GM23338 (cell line): ENCODE results near the gene NRL. TPM values are rescaled to one million over a fixed set of nuclear protein-coding genes. Genes with fewer than 3 reads are reported as not detected.

ENCODE experiments used
- ATAC-seq: fragments of 200-7000 bp; cut with Tn5 transposase; 3 replicates; pipeline ENCODE4 v1.9.1; 2020
- DNase-seq: peaks from one replicate; pipeline ENCODE4 v3.0.0-alpha.2; 2015; ENCODE audit warnings: low spot score
- H2AFZ ChIP-seq: fragments of 200-600 bp; sonication (generic); 2 replicates; pipeline ENCODE4 v1.8.0; 2016; ENCODE audit warnings: antibody characterized with exemption, mild to moderate bottlenecking, moderate library complexity
- H3F3A ChIP-seq: fragments of 200-600 bp; sonication (generic); replicated peaks from 2 replicates; pipeline ENCODE4 v1.8.0; 2017; ENCODE audit warnings: antibody characterized with exemption, mixed run types, low read depth
- H3K27ac ChIP-seq: fragments of 200-600 bp; sonication (generic); 2 replicates; pipeline ENCODE4 v1.6.1; 2016; ENCODE audit warnings: low read depth
- H3K27me3 ChIP-seq: fragments of 200-600 bp; sonication (generic); 2 replicates; pipeline ENCODE4 v1.8.0; 2016; ENCODE audit warnings: mild to moderate bottlenecking, mixed run types, moderate library complexity; ENCODE audit not compliant: insufficient read depth
- H3K36me3 ChIP-seq: fragments of 200-600 bp; sonication (generic); 2 replicates; pipeline ENCODE4 v1.8.0; 2016; ENCODE audit warnings: mild to moderate bottlenecking; ENCODE audit not compliant: insufficient read depth
- H3K4me1 ChIP-seq: fragments of 200-600 bp; sonication (generic); 2 replicates; pipeline ENCODE4 v1.8.0; 2016; ENCODE audit warnings: mild to moderate bottlenecking, moderate library complexity; ENCODE audit not compliant: insufficient read depth
- H3K4me2 ChIP-seq: fragments of 200-600 bp; sonication (generic); 2 replicates; pipeline ENCODE4 v1.7.1; 2017; ENCODE audit warnings: mixed run types
- H3K4me3 ChIP-seq: fragments of 200-600 bp; sonication (generic); 2 replicates; pipeline ENCODE4 v1.6.1; 2016; ENCODE audit warnings: mixed run types
- H3K79me2 ChIP-seq: fragments of 200-600 bp; sonication (generic); replicated peaks from 2 replicates; pipeline ENCODE4 v1.8.0; 2017; ENCODE audit warnings: mild to moderate bottlenecking; ENCODE audit not compliant: insufficient read depth
- H3K9me2 ChIP-seq: fragments of 200-600 bp; sonication (generic); 2 replicates; pipeline ENCODE4 v1.8.0; 2017; ENCODE audit not compliant: insufficient read depth
- H4K20me1 ChIP-seq: fragments of 200-600 bp; sonication (generic); replicated peaks from 2 replicates; pipeline ENCODE4 v1.8.0; 2017; ENCODE audit warnings: mild to moderate bottlenecking; ENCODE audit not compliant: insufficient read depth
- H3K27ac Mint-ChIP-seq: 2 replicates; pipeline ENCODE4 v1.8.0; 2020; ENCODE audit warnings: inconsistent platforms, mild to moderate bottlenecking, moderate library complexity, mixed read lengths
- H3K27me3 Mint-ChIP-seq: 3 replicates; pipeline ENCODE4 v1.8.0; 2022; ENCODE audit warnings: low read depth, mild to moderate bottlenecking, moderate library complexity, mixed read lengths, inconsistent platforms; ENCODE audit not compliant: insufficient read depth, poor library complexity
- H3K36me3 Mint-ChIP-seq: 3 replicates; pipeline ENCODE4 v1.8.0; 2021; ENCODE audit warnings: low read depth, mild to moderate bottlenecking, inconsistent platforms, moderate library complexity, mixed read lengths
- H3K4me1 Mint-ChIP-seq: 3 replicates; pipeline ENCODE4 v1.8.0; 2020; ENCODE audit warnings: mild to moderate bottlenecking, inconsistent platforms, mixed read lengths
- H3K4me3 Mint-ChIP-seq: 3 replicates; pipeline ENCODE4 v1.8.0; 2021; ENCODE audit warnings: moderate library complexity, mild to moderate bottlenecking, inconsistent platforms, mixed read lengths
- H3K9me3 Mint-ChIP-seq: 3 replicates; pipeline ENCODE4 v1.8.0; 2020; ENCODE audit warnings: moderate library complexity, mild to moderate bottlenecking, inconsistent platforms, mixed read lengths
- CREB1 ChIP-seq: fragments of 250-450 bp; sonication (Bioruptor Pico); IDR thresholded peaks from 2 replicates; pipeline ENCODE4 v1.5.0; 2020; ENCODE audit warnings: low read depth, mild to moderate bottlenecking, moderate library complexity
- EZH2 ChIP-seq: fragments of 200-600 bp; sonication (generic); IDR thresholded peaks from one replicate; pipeline ENCODE4 v1.8.0; 2017; ENCODE audit warnings: antibody characterized with exemption, mild to moderate bottlenecking, low read depth; ENCODE audit not compliant: unreplicated experiment
- EZH2phosphoT487 ChIP-seq: fragments of 200-600 bp; sonication (generic); IDR thresholded peaks from one replicate; pipeline ENCODE4 v1.8.1; 2018; ENCODE audit warnings: antibody characterized with exemption; ENCODE audit not compliant: unreplicated experiment
- JUNB ChIP-seq: IDR thresholded peaks from one replicate; pipeline ENCODE4 v1.6.1; 2016; ENCODE audit warnings: antibody characterized with exemption; ENCODE audit not compliant: unreplicated experiment
- NANOG ChIP-seq: IDR thresholded peaks from 2 replicates; pipeline ENCODE4 v1.6.1; 2016; ENCODE audit warnings: antibody characterized with exemption, borderline replicate concordance
- POLR2AphosphoS5 ChIP-seq: IDR thresholded peaks from 2 replicates; pipeline ENCODE4 v1.6.1; 2016; ENCODE audit warnings: antibody characterized with exemption, low read depth
- STAT1 ChIP-seq: IDR thresholded peaks from one replicate; pipeline ENCODE4 v1.6.1; 2016; ENCODE audit warnings: antibody characterized with exemption; ENCODE audit not compliant: unreplicated experiment
- ZNF114 ChIP-seq: fragments of 250-450 bp; sonication (Bioruptor Pico); IDR thresholded peaks from 2 replicates; pipeline ENCODE4 v1.5.0; 2020; ENCODE audit warnings: mild to moderate bottlenecking, moderate library complexity
- ZNF331 ChIP-seq: fragments of 250-450 bp; sonication (Bioruptor Pico); IDR thresholded peaks from 2 replicates; pipeline ENCODE4 v1.5.0; 2020; ENCODE audit warnings: low read depth, mild to moderate bottlenecking, moderate library complexity
- polyA plus RNA-seq: library from polyadenylated mRNA; unstranded; fragments of >200 nt; fragmentation: Nextera tagmentation; extraction: Ambion mirVana; gene quantifications from 2 replicates; pipeline ENCODE4 v1.2.1, GENCODE V29; 2016
- total RNA-seq: library from RNA; depleted of rRNA; stranded (reverse); fragments of >200 nt; shearing (Covaris generic); gene quantifications from 2 replicates; pipeline ENCODE4 v1.2.3, GENCODE V29; 2014
- TF ChIP-seq, protein P1 (sequence below), 2 experiments: fragments of 200-600 bp in 1 of 2; sonication (generic) in 1 of 2; conservative IDR thresholded peaks; 2 replicates each; pipeline versions ENCODE4 v1.5.1 to v1.6.1; 2016 to 2017; ENCODE audit warnings: antibody characterized with exemption in 2 of 2, low read depth in 2 of 2, mild to moderate bottlenecking in 2 of 2, moderate library complexity in 1 of 2
- TF ChIP-seq, protein P2 (sequence below): IDR thresholded peaks from 2 replicates; pipeline ENCODE4 v1.6.1; 2016; ENCODE audit warnings: antibody characterized with exemption
- TF ChIP-seq, protein P3 (sequence below): fragments of 250-450 bp; sonication (Bioruptor Pico); IDR thresholded peaks from 2 replicates; pipeline ENCODE4 v1.5.0; 2020; ENCODE audit warnings: mild to moderate bottlenecking, moderate library complexity
- TF ChIP-seq, protein P4 (sequence below): IDR thresholded peaks from one replicate; pipeline ENCODE4 v1.6.1; 2018; ENCODE audit warnings: antibody characterized with exemption; ENCODE audit not compliant: unreplicated experiment

Gene NRL
- total and polyA plus RNA-seq, 2 experiments from 2014 or later: 1.8 to 2.2 TPM

DNA sequence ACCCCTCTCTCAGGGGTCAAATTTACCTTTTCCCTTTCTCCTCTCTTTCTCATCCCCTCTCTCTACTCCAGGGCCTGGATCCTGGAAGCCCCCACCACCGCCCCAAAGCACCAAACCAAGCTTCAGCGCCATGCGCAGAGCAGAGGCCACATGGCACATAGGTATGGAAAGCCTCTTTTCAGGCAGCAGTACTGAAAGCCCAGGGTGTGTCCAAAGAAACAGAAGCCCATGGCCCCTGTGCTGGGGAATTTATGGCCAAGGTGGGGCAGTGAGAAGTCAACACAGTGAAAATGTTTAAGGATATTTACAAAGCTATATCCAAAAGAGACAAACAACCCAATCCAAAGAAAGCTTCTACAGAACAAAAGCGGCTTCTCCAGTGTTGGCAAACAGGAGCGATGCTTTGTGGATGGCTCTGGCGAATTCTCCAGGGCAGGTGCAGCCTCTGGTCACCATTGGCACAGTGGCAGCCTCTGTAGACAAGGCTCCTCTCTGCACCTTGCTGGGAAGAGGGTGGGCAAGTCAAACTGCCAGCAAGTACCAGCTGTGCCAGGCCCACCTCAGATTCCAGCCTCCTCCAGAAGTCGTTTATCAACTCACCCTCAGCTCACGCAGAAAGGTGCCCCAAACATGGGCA, 48.1 kb downstream of the NRL start:
- Mint-ChIP-seq H3K9me3 (no peaks in the 10 kb centered on the region), H3K27ac (no peak overlapping the region), H3K4me3 (no peak overlapping the region), H3K36me3 (no peaks in the 10 kb centered on the region), H3K4me1 (peaks cover 3% of the 10 kb centered on the region; the same call in 1 of the 3 replicates), H3K27me3 (peaks cover 2% of the 10 kb centered on the region)
- no peak for DNase-seq
- H3F3A ChIP-seq: no peaks in the 10 kb centered on the region
- no peak overlapping the region for H2AFZ ChIP-seq
- no peaks in the 10 kb centered on the region for H3K79me2 ChIP-seq
- no peaks in the 10 kb centered on the region for H3K36me3 ChIP-seq
- H4K20me1 ChIP-seq: no peaks in the 10 kb centered on the region
- no peak overlapping the region for H3K27ac ChIP-seq
- H3K4me1 ChIP-seq: no peaks in the 10 kb centered on the region
- ATAC-seq: no peak
- no peak overlapping the region for H3K4me2 ChIP-seq
- no peak overlapping the region for H3K4me3 ChIP-seq
- TF ChIP-seq, protein P1, sequence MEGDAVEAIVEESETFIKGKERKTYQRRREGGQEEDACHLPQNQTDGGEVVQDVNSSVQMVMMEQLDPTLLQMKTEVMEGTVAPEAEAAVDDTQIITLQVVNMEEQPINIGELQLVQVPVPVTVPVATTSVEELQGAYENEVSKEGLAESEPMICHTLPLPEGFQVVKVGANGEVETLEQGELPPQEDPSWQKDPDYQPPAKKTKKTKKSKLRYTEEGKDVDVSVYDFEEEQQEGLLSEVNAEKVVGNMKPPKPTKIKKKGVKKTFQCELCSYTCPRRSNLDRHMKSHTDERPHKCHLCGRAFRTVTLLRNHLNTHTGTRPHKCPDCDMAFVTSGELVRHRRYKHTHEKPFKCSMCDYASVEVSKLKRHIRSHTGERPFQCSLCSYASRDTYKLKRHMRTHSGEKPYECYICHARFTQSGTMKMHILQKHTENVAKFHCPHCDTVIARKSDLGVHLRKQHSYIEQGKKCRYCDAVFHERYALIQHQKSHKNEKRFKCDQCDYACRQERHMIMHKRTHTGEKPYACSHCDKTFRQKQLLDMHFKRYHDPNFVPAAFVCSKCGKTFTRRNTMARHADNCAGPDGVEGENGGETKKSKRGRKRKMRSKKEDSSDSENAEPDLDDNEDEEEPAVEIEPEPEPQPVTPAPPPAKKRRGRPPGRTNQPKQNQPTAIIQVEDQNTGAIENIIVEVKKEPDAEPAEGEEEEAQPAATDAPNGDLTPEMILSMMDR (conservative IDR thresholded peaks at IDR 0.05; ENCODE audit: low read depth in 2 of 2): no peak
- TF ChIP-seq STAT1 (no peak), ZNF114 (CRISPR knock-in tag) (no peak), JUNB (no peak), POLR2AphosphoS5 (no peak), EZH2phosphoT487 (no peak), NANOG (no peak), CREB1 (CRISPR knock-in tag) (no peak), EZH2 (no peak), ZNF331 (CRISPR knock-in tag) (no peak)
- TF ChIP-seq, protein P2, sequence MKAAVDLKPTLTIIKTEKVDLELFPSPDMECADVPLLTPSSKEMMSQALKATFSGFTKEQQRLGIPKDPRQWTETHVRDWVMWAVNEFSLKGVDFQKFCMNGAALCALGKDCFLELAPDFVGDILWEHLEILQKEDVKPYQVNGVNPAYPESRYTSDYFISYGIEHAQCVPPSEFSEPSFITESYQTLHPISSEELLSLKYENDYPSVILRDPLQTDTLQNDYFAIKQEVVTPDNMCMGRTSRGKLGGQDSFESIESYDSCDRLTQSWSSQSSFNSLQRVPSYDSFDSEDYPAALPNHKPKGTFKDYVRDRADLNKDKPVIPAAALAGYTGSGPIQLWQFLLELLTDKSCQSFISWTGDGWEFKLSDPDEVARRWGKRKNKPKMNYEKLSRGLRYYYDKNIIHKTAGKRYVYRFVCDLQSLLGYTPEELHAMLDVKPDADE: no peak
- TF ChIP-seq, protein P3, sequence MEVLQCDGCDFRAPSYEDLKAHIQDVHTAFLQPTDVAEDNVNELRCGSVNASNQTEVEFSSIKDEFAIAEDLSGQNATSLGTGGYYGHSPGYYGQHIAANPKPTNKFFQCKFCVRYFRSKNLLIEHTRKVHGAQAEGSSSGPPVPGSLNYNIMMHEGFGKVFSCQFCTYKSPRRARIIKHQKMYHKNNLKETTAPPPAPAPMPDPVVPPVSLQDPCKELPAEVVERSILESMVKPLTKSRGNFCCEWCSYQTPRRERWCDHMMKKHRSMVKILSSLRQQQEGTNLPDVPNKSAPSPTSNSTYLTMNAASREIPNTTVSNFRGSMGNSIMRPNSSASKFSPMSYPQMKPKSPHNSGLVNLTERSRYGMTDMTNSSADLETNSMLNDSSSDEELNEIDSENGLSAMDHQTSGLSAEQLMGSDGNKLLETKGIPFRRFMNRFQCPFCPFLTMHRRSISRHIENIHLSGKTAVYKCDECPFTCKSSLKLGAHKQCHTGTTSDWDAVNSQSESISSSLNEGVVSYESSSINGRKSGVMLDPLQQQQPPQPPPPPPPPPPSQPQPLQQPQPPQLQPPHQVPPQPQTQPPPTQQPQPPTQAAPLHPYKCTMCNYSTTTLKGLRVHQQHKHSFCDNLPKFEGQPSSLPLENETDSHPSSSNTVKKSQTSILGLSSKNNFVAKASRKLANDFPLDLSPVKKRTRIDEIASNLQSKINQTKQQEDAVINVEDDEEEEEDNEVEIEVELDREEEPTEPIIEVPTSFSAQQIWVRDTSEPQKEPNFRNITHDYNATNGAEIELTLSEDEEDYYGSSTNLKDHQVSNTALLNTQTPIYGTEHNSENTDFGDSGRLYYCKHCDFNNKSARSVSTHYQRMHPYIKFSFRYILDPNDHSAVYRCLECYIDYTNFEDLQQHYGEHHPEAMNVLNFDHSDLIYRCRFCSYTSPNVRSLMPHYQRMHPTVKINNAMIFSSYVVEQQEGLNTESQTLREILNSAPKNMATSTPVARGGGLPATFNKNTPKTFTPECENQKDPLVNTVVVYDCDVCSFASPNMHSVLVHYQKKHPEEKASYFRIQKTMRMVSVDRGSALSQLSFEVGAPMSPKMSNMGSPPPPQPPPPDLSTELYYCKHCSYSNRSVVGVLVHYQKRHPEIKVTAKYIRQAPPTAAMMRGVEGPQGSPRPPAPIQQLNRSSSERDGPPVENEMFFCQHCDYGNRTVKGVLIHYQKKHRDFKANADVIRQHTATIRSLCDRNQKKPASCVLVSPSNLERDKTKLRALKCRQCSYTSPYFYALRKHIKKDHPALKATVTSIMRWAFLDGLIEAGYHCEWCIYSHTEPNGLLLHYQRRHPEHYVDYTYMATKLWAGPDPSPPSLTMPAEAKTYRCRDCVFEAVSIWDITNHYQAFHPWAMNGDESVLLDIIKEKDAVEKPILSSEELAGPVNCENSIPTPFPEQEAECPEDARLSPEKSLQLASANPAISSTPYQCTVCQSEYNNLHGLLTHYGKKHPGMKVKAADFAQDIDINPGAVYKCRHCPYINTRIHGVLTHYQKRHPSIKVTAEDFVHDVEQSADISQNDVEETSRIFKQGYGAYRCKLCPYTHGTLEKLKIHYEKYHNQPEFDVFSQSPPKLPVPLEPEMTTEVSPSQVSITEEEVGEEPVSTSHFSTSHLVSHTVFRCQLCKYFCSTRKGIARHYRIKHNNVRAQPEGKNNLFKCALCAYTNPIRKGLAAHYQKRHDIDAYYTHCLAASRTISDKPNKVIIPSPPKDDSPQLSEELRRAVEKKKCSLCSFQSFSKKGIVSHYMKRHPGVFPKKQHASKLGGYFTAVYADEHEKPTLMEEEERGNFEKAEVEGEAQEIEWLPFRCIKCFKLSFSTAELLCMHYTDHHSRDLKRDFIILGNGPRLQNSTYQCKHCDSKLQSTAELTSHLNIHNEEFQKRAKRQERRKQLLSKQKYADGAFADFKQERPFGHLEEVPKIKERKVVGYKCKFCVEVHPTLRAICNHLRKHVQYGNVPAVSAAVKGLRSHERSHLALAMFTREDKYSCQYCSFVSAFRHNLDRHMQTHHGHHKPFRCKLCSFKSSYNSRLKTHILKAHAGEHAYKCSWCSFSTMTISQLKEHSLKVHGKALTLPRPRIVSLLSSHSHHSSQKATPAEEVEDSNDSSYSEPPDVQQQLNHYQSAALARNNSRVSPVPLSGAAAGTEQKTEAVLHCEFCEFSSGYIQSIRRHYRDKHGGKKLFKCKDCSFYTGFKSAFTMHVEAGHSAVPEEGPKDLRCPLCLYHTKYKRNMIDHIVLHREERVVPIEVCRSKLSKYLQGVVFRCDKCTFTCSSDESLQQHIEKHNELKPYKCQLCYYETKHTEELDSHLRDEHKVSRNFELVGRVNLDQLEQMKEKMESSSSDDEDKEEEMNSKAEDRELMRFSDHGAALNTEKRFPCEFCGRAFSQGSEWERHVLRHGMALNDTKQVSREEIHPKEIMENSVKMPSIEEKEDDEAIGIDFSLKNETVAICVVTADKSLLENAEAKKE (CRISPR knock-in tag): no peak
- TF ChIP-seq, protein P4, sequence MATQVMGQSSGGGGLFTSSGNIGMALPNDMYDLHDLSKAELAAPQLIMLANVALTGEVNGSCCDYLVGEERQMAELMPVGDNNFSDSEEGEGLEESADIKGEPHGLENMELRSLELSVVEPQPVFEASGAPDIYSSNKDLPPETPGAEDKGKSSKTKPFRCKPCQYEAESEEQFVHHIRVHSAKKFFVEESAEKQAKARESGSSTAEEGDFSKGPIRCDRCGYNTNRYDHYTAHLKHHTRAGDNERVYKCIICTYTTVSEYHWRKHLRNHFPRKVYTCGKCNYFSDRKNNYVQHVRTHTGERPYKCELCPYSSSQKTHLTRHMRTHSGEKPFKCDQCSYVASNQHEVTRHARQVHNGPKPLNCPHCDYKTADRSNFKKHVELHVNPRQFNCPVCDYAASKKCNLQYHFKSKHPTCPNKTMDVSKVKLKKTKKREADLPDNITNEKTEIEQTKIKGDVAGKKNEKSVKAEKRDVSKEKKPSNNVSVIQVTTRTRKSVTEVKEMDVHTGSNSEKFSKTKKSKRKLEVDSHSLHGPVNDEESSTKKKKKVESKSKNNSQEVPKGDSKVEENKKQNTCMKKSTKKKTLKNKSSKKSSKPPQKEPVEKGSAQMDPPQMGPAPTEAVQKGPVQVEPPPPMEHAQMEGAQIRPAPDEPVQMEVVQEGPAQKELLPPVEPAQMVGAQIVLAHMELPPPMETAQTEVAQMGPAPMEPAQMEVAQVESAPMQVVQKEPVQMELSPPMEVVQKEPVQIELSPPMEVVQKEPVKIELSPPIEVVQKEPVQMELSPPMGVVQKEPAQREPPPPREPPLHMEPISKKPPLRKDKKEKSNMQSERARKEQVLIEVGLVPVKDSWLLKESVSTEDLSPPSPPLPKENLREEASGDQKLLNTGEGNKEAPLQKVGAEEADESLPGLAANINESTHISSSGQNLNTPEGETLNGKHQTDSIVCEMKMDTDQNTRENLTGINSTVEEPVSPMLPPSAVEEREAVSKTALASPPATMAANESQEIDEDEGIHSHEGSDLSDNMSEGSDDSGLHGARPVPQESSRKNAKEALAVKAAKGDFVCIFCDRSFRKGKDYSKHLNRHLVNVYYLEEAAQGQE: no peak
- H3K27me3 ChIP-seq: no peaks in the 10 kb centered on the region
- no peaks in the 10 kb centered on the region for H3K9me2 ChIP-seq
